ENCODE data around the gene PIKFYVE.
"Not testable (repeated sequence)": the region's sequence is repeated elsewhere in the genome, so short reads cannot be mapped to it uniquely, and the experiment has no call there.

Gene PIKFYVE

DNA sequence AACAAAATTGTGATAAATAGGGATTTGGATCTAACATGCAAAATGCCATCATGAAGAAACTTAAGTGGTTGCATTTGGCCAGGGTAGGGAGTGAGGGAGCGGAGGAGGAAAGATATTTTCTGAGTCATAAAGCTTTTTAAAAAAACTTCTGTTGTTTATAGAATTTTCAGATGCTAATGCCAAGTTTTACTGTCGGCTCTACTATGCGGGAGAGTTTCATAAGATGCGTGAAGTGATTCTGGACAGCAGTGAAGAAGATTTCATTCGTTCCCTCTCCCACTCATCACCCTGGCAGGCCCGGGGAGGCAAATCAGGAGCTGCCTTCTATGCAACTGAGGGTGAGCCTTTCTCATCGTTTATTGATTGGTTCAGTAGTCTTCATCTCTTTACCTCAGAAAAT is 84.6 kb downstream of the PIKFYVE start:
- Histone ChIP-seq H3K4me3 (no peak overlapping the region), H3K4me1 (no peaks in the 10 kb centered on the region), H3K27me3 (ENCODE audit: low read depth) (no peaks in the 10 kb centered on the region), H3K9me3 (no peaks in the 10 kb centered on the region), H3K36me3 (replicated peaks) (peaks cover 55% of the 10 kb centered on the region)
- in situ Hi-C loops (cut with MboI; ENCODE audit: low sequenced_read_pairs), result no loop called here
- DNase-seq (ENCODE audit: low spot score in 2 of 2), result no peak

DNA sequence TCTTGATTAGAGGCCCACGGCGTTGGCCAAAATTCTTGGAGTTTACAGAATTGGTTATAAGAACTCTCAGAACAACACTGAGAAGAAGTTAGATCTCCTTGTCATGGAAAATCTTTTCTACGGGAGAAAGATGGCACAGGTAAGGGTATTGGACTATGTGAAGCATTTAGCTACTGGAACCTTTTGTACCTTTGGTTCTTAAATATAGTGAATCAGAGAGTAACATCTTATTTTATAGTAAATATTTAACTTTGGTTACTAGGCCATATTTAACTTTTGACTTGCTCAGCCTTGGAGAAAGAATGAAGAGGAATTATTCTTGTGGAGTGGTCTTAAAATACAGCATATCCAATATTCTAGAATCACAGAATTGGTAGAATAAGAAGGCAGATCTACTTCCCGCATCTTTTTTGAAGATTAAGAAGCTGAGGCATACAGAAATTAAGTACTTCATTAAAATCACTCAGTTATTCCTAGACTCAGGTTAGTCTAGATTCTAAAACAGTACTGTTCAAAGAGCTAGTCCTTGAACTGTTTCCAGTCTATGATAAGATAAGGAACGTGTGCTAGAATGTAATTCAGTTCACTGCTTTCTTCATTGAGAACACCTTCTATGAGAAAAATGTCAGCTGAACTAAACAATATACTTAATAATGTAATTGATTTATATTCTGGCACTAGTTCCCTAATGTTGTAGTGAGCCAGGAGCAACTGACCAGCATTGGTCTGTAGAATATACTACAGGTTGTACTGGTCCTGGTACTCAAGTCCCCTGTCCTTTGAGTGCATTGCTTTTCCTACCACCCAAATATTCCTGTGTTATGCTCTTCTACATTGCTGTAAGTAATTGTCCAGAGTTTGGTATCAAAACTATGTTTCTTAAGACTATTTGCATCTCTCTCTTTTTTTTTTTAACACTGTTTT is 86.9 kb downstream of the PIKFYVE start:
- H3K9me3 ChIP-seq, result no peaks in the 10 kb centered on the region
- no peaks in the 10 kb centered on the region for H3K27me3 ChIP-seq (ENCODE audit: low read depth)
- H3K36me3 ChIP-seq (replicated peaks), result peaks cover 46% of the 10 kb centered on the region
- in situ Hi-C loops (cut with MboI; ENCODE audit: low sequenced_read_pairs), result no loop called here
- peaks cover 6% of the 10 kb centered on the region; the same call in 1 of the 2 replicates for H3K4me1 ChIP-seq
- no peak overlapping the region for H3K4me3 ChIP-seq
- no peak for DNase-seq (ENCODE audit: low spot score in 2 of 2)

GRCh38 chr2:208354964-208355381 is 88.9 kb downstream of the PIKFYVE start:
- in situ Hi-C loops (cut with MboI; ENCODE audit: low sequenced_read_pairs), result no loop called here
- no peak for DNase-seq (ENCODE audit: low spot score in 2 of 2)
- Histone ChIP-seq H3K9me3 (0 out of 2 replicates have a peak, but pooled peaks cover 3% of the 10 kb centered on the region), H3K27me3 (ENCODE audit: low read depth) (no peaks in the 10 kb centered on the region), H3K4me3 (no peak overlapping the region), H3K36me3 (replicated peaks) (peaks cover 43% of the 10 kb centered on the region), H3K4me1 (peaks cover 19% of the 10 kb centered on the region)

DNA sequence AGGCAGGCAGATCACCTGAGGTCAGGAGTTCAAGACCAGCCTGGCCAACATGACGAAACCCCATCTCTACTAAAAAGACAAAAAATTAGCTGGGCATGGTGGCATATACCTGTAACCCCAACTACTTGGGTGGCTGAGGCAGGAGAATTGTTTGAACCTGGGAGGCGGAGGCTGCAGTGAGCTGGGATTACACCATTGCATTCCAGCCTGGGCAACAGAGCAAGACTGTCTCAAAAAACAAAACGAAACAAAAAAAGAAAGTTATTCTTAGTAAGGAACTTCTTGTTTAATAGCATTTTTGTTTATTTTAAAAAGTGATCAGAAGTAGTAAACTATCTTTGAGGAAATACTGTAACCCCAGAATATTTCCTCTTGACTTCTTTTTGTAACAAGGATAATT is 90.4 kb downstream of the PIKFYVE start:
- H3K4me3 ChIP-seq; H3K27me3 ChIP-seq (ENCODE audit: low read depth); in situ Hi-C loops (cut with MboI; ENCODE audit: low sequenced_read_pairs); H3K9me3 ChIP-seq; DNase-seq (ENCODE audit: low spot score in 2 of 2): not testable (repeated sequence)
- H3K36me3 ChIP-seq (replicated peaks), result peaks cover 33% of the 10 kb centered on the region
- peaks cover 19% of the 10 kb centered on the region for H3K4me1 ChIP-seq

- H3K27me3 ChIP-seq (ENCODE audit: low read depth), result no peaks in the 10 kb centered on the region
- H3K36me3 ChIP-seq (replicated peaks), result peaks cover 28% of the 10 kb centered on the region
- DNase-seq (ENCODE audit: low spot score in 2 of 2), result no peak
- no peak overlapping the region for H3K4me3 ChIP-seq
- H3K4me1 ChIP-seq, result peaks cover 19% of the 10 kb centered on the region
- H3K9me3 ChIP-seq, result 0 out of 2 replicates have a peak, but pooled peaks cover 3% of the 10 kb centered on the region
- in situ Hi-C loops (cut with MboI; ENCODE audit: low sequenced_read_pairs), result no loop called here
These were observed 91.0 kb downstream of the PIKFYVE start for GRCh38 chr2:208356846-208357574.

DNA sequence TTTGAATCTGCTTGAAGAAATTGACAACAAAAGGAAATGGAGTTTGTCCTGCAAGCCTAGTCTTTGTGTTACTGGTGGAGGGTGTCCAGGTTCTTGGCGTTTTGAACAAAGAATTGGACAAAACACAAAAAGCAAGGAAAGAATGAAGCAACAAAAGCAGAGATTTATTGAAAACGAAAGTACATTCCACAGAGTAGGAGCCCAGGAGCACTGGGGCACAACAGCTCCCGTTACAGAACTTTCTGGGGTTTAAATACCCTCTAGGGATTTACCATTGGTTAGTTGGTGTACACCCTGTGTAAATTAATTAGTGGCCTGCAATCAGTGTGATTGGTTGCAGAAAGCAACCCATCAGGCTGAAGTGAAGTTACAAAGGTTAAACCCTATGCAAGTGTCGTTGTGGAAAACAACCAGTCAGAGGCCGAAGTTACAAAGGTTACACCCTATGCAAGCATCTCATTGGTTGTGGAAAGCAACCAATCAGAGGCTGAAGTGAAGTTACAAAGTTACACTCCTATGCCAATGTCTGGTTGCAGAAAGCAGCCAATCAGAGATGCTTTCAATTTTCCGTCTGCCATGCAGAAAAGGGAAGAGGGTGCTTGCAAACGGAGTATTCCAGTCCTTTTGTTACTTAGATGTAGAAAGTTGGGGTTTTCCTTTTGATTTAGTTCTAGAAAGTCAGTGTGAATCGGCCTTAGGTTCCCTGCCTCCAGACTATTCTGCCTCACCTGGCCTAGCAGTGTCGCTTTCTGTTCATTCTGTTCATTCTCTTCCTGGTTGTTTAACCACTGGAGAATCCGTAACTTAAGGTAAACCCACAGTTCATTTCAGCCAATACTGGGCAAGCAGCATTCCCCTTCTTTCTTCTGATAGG is 92.9 kb downstream of the PIKFYVE start:
- H3K27me3 ChIP-seq (ENCODE audit: low read depth), result no peaks in the 10 kb centered on the region
- in situ Hi-C loops (cut with MboI; ENCODE audit: low sequenced_read_pairs), result no loop called here
- DNase-seq (ENCODE audit: low spot score in 2 of 2), result peak; percentile 56 to 81
- H3K9me3 ChIP-seq, result 0 out of 2 replicates have a peak, but pooled peaks cover 3% of the 10 kb centered on the region
- H3K4me1 ChIP-seq, result peaks cover 19% of the 10 kb centered on the region
- peaks cover 15% of the 10 kb centered on the region; the same call in 1 of the 2 replicates for H3K36me3 ChIP-seq (replicated peaks)
- H3K4me3 ChIP-seq, result no peak overlapping the region

GRCh38 chr2:208359632-208359986 is 93.6 kb downstream of the PIKFYVE start:
- Histone ChIP-seq H3K4me3 (no peak overlapping the region), H3K36me3 (replicated peaks) (peaks cover 9% of the 10 kb centered on the region; the same call in 1 of the 2 replicates), H3K4me1 (peaks cover 19% of the 10 kb centered on the region), H3K9me3 (peaks cover 5% of the 10 kb centered on the region; the same call in 1 of the 2 replicates), H3K27me3 (ENCODE audit: low read depth) (no peaks in the 10 kb centered on the region)
- DNase-seq (ENCODE audit: low spot score in 2 of 2), result no peak
- in situ Hi-C loops (cut with MboI; ENCODE audit: low sequenced_read_pairs), result no loop called here

DNA sequence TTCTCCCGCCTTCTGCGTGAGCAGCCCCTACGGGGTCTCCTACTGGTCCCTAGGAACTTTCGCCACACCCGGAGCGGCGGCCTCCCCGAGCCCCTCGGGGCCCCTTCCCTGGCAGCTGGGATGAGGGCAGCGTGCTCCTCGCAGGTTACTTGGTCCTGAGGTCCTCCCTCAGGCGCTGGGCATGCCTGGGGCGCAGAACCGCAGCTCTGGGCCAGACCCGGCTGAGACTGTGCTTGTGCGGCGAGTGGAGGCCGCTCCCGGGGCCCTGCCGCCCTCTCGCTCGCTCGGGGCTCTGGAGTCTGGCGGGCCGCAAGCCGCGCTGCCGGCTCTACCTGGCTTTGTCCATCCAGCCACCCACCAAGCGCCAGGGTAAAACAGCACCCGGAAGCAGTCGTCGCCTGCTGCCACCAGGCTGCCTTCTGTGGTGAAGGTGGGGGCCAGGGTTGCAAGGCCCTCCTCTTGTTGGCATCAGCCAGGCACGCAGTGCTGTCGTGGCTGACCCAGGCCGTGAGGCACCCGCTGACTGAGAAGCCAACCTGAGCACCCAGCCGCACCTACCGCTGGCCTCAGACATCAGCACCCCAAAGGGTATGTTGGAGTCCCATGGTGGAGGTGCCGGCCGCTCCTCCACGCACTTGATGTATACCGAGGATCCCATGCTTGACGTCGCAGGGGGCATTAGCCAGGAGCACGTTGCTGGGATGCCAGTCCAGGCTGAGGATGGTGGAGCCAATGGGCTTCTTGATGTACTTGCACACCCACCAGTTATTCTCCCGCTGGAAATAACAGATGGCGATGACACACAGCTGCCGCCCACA is 94.4 kb downstream of the PIKFYVE start:
- Histone ChIP-seq H3K4me1 (peaks cover 19% of the 10 kb centered on the region), H3K9me3 (peaks cover 10% of the 10 kb centered on the region; the same call in 1 of the 2 replicates), H3K36me3 (replicated peaks) (peaks cover 7% of the 10 kb centered on the region; the same call in 1 of the 2 replicates), H3K4me3 (no peak overlapping the region), H3K27me3 (ENCODE audit: low read depth) (no peaks in the 10 kb centered on the region)
- in situ Hi-C loops (cut with MboI; ENCODE audit: low sequenced_read_pairs), result no loop called here
- DNase-seq (ENCODE audit: low spot score in 2 of 2), result no peak

- Histone ChIP-seq H3K9me3 (peaks cover 10% of the 10 kb centered on the region; the same call in 1 of the 2 replicates), H3K4me1 (peaks cover 19% of the 10 kb centered on the region), H3K4me3 (no peak overlapping the region), H3K36me3 (replicated peaks) (peaks cover 7% of the 10 kb centered on the region; the same call in 1 of the 2 replicates), H3K27me3 (ENCODE audit: low read depth) (no peaks in the 10 kb centered on the region)
- no peak for DNase-seq (ENCODE audit: low spot score in 2 of 2)
- in situ Hi-C loops (cut with MboI; ENCODE audit: low sequenced_read_pairs), result no loop called here
These were observed 95.0 kb downstream of the PIKFYVE start for GRCh38 chr2:208361077-208361441.

- Histone ChIP-seq H3K27me3 (ENCODE audit: low read depth) (no peaks in the 10 kb centered on the region), H3K4me3 (no peak overlapping the region), H3K9me3 (peaks cover 10% of the 10 kb centered on the region; the same call in 1 of the 2 replicates), H3K4me1 (peaks cover 8% of the 10 kb centered on the region), H3K36me3 (replicated peaks) (no peaks in the 10 kb centered on the region)
- in situ Hi-C loops (cut with MboI; ENCODE audit: low sequenced_read_pairs), result no loop called here
- DNase-seq (ENCODE audit: low spot score in 2 of 2), result no peak
These were observed 97.4 kb downstream of the PIKFYVE start for GRCh38 chr2:208363485-208363884.

GRCh38 chr2:208366215-208367127 is 100.4 kb downstream of the PIKFYVE start:
- no peaks in the 10 kb centered on the region for H3K36me3 ChIP-seq (replicated peaks)
- no peak overlapping the region for H3K4me3 ChIP-seq
- in situ Hi-C loops (cut with MboI; ENCODE audit: low sequenced_read_pairs), result no loop called here
- peaks cover 7% of the 10 kb centered on the region; the same call in 1 of the 2 replicates for H3K9me3 ChIP-seq
- H3K4me1 ChIP-seq, result no peaks in the 10 kb centered on the region; the same call in 1 of the 2 replicates
- DNase-seq (ENCODE audit: low spot score in 2 of 2), result no peak
- no peaks in the 10 kb centered on the region for H3K27me3 ChIP-seq (ENCODE audit: low read depth)

DNA sequence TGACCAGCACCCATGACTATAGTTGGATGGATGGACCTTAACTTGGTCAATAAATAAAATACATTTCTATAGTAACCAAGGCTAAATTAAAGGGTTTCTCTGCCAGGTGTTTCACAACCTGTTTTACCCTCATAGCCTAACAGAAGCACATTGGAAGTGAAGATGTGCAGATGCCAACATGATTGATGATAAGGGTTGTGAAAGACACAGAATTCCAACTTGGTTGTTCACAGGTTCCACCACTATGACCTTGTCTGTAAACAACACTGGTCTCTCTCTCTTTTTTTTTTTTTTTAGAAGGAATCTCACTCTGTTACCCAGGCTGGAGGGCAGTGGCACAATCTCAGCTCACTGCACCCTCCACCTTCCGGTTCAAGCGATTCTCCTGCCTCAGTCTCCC is 103.0 kb downstream of the PIKFYVE start:
- Histone ChIP-seq H3K4me1 (no peaks in the 10 kb centered on the region; the same call in 1 of the 2 replicates), H3K4me3 (no peak overlapping the region), H3K27me3 (ENCODE audit: low read depth) (no peaks in the 10 kb centered on the region), H3K9me3 (peaks cover 7% of the 10 kb centered on the region; the same call in 1 of the 2 replicates), H3K36me3 (replicated peaks) (no peaks in the 10 kb centered on the region)
- no peak for DNase-seq (ENCODE audit: low spot score in 2 of 2)
- in situ Hi-C loops (cut with MboI; ENCODE audit: low sequenced_read_pairs), result no loop called here

All from HAP-1 (cell line).